Activated effector memory CD4-positive, alpha-beta T cell treated with Interleukin-2 at 50 U/mL for 16 hours (primary cell): ENCODE measurements around the gene PIM1.
"Not testable (repeated sequence)": the region's sequence is repeated elsewhere in the genome, so short reads cannot be mapped to it uniquely, and the experiment has no call there.

ENCODE experiments used
- DNase-seq: peaks from one replicate; pipeline ENCODE4 v3.0.0-alpha.2; 2020

PIM1 gene

GRCh38 chr6:37169496-37170272 is at the start of gene PIM1:
PIM1 (plus strand) TSS chr6:37170152; CDS start chr6:37170576, 424 bp downstream.
- peak; percentile 100 for DNase-seq

GRCh38 chr6:37121556-37121955 is 48.4 kb upstream of the PIM1 start:
- DNase-seq, result no peak

- DNase-seq, result no peak
These were observed 47.1 kb upstream of the PIM1 start for GRCh38 chr6:37122861-37123260.

DNA sequence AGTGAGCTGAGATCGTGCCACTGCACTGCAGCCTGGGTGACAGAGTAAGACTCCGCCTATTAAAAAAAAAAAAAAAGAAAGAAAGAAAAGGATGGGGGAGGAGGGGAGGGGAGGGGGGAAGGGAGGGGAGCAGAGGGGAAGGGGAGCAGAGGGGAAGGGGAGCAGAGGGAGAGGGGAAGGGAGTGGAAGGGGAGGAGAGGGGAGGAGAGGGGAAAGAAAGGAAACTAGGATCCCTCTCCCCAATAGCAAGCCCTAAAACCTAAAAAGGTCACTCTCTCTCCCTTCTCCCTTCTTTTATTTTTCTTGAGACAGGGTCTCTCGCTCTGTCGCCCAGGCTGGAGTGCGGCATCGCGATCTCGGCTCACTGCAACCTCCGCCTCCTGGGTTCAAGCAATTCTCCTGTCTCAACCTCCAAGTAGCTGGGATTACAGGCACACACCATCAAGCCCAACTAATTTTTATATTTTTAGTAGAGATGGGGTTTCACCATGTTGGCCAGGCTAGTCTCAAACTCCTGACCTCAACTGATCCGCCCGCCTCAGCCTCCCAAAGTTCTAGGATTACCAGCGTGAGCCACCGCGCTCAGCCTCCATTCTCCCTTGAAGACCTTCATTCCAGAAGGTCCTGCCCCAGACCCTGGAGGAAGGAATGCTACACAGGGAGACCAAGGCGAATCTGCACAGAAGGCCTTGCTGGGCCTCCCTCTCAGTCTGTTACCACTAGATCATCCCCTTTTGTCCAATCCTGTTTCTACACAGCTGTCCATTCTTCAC is 45.8 kb upstream of the PIM1 start:
- no peak for DNase-seq

DNA sequence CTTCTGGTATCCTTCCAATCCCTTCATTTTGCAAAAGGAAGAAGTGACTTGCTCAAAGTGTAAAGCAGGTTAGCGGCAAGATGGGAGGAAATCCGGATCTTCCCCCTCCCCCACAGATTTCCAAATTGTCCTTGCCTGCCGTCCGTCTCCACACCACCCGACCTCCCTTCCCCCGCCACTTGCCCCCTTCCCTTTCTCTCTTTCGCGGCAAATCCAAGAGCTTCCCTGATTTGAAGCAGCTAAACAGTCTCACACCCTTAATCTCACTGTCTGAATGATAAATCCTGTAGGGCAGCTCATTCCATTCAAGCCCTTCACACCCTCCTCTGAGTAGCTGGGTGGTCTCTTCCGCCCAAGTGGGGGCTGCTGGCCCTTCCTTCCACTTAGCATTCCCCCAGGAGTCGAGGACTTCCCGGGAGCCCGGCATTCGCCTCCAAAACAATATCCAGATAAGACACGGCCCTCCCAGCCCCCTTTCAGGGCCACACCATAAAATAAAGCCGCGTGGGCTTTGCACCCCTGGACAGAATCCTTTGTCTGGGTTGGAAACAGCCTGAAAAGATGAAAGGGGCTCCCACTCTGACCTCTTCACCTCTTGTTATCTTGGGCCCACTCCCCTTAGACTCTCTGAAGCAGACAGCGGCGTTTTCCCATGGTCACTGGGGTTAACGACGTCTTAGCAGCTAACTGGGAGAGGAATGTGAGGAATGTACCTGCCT is 44.0 kb upstream of the PIM1 start:
- no peak for DNase-seq

DNA sequence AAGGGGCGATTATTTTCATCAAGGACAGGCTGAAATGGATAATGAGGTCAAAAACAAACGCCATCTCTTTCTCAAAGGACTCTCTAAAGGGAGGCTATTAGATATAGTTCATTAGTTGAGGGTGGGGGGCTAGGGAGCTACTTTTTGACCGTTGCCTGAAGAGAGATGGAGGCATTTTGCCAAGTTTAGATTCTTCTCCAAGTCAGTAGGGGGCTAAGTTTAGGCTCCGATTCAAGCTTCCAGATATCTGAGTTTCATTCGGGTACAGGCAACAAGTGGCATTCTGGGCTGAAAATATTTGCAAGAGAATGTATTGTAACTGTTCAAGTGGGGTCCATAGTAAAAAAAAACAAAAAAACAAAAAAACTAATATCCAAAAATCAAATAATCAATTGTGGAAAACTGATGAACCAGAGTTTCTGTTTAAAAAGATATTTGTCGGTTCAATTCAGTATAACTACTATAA is 43.4 kb upstream of the PIM1 start:
- no peak for DNase-seq

DNA sequence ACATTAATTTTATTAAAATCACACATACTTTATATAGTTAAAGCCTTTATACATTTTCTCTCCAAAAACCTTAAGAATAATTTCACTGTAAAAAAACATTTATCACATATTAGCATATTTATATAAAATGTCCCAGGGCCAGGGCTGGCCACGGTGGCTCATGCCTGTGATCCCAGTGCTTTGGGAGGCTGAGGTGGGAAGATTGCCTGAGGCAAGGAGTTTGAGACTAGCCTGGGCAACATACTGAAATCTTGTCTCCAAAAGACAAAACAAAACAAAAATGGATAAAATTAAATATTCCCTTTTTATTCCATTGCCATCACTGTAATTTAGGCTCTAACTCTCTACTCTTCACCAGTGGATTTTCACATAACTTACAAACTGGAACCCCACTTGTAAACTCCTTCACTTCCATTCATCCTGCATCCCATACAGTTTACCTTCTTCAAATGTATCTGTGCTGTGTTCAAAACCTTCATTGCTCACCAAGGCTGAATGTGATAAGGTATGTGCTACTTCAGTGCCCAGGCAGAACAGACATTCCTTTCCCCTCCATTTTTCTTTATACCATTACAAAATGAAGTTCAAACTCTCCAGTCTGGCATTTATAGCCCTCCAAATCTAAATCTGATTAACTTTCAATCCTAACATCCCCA is 42.9 kb upstream of the PIM1 start:
- no peak for DNase-seq

DNA sequence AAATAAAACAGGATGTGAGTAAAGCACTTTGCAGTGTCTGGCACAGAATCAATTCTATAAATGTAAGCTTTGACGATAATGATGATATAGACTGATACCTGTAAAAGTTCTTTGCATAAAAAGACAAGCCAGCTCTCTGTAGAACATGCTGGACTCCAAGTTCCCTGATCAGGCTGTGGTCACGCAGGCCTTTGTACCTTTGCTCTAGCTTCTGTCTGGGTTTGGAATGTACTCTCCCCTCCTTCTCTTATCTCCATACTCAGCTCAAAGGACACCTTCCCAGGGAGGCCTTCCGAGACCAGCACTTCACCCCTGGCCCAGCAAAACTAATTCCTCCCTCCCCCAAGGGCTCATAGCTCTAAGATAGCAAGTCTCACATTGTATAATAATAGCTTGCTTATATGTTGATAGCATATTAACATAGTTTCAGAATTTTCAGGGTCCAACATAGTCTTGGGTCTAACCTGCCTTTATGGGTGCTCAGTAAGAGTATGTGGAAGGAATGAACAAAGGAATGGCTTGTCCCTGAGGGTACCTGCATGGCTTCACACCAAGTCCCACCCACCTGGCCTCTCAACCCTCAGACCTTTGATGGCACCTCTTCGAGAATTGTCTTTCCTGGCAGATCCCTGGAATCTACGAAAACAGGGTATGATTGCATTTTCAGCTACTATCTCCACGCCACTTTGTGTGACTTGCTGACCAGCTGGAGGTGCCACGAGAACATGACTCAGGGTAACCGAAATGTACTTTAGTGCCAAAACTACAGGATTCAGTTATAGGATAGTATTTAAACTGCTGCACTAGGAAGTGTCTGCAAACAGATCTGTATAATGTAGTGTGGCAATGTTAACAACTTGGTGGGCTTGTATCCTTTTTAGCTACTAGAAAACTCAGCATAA is 41.7 kb upstream of the PIM1 start:
- no peak for DNase-seq

DNA sequence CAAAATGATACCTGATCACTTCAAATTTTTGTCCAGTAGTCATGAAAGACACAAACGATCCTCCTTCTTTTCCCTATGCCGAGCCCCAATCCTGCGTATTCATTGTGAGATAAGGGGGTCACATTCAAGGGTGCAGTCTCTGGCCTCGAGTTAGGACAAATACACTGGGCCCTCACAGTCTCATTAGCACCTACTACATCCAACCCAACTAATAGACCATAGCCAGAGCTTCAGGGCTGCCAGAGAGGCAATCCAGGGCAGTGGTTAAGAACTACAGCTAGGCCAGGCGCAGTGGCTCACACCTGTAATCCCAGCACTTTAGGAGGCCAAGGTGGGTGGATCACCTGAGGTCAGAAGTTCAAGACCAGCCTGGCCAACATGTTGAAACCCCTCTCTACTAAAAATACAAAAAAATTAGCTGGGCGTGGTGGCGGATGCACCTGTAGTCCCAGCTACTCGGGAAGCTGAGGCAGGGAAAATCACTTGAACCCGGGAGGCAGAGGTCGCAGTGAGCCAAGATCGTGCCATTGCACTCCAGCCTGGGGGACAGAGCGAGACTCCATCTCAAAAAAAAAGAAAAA is 41.0 kb upstream of the PIM1 start:
- not testable (repeated sequence) for DNase-seq

- DNase-seq, result no peak
These were observed 40.4 kb upstream of the PIM1 start for GRCh38 chr6:37129566-37129965.

GRCh38 chr6:37130704-37131103 is 39.2 kb upstream of the PIM1 start:
- no peak for DNase-seq

GRCh38 chr6:37131104-37131959 is 38.6 kb upstream of the PIM1 start:
- no peak for DNase-seq

DNA sequence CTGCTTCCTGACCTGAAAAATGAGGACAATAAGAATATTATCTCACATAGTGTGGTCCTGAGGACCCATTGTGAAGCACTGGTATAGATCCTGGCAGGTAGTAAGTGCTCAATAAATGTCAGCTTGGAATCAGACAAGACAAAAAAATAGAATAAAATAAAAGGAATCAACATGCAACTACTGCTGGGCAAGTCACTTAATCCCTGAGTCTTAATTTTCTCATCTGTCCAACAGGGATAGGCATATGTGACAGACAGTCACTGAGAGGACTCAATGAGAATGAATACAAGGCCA is 38.0 kb upstream of the PIM1 start:
- DNase-seq, result no peak

- no peak for DNase-seq
These were observed 35.9 kb upstream of the PIM1 start for GRCh38 chr6:37134036-37134395.

- peak; percentile 28 for DNase-seq
These were observed 35.4 kb upstream of the PIM1 start for GRCh38 chr6:37134396-37135191.

DNA sequence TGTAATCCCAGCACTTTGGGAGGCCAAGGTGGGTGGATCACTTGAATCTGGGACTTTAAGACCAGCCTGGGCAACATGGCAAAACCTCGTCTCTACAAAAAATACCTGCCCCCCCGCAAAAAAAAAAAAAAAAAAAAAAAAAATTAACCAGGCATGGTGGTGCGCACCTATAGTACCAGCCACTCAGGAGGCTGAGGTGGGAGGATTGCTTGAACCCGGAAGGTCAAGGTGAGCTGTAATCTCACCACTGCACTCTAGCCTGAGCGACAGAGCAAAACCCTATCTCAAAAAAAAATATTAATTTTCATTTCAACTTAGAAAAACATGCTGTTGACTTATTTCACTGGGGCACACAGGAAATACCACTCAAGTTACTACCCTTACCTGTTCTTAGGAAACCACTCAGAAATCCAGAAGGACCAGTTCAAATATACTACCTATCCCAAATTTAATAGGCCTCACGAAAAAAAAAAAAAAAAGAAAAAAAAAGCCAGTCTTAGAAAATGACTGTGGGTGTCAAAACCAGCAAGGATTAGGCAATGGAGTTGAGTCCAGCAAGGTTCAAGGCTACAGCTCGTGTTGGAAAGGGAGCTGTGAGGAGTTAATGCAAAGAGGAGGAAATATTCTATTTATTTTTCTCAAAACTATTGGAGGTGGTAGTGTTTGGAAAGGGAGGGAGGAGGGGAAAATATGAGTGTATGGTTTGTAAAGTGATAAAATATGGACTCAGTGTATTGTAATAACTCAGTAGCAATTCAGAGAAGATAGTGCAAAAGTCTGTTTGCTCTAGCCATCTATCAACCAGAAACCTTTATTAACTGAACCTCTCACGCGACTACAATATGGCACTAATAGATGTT is 33.9 kb upstream of the PIM1 start:
- no peak for DNase-seq

DNA sequence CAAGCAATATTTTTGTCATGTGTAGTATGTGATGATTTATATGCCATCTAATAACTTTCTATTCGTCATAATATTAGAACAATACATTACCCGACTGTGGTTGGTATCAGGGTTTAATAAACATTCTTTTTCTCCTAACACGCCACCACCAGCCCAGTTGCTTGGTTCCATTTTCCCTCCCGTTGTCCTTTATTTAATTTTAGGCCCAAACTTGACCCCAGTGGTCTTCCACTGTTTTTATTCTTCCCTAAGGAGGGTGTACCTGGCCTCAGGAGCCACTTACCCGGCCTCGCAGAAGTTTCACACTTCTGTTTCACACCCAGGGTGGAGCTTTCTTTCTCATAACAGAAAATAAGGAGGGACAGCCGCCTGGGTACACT is 33.1 kb upstream of the PIM1 start:
- no peak for DNase-seq

GRCh38 chr6:37137201-37138090 is 32.5 kb upstream of the PIM1 start:
- DNase-seq, result no peak
